ENCODE results near the gene SNAPC1.

DNA sequence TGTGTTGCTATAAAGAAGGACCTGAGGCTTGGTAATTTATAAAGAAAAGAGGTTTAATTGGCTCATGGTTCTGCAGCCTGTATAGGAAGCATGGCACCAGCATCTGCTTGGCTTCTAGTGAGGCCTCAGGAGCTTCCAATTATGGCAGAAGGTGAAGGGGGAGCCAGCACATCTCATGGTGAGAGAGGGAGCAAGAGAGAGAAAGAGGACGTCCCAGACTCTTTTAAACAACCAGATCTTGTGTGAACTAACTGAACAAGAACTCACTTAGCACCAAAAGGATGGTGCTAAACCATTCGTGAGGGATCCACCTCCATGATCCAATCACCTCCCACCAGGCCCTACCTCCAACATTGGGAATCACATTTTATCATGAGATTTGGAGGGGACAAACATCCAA, 6.1 kb upstream of the SNAPC1 start:
- TF ChIP-seq POLR2A (IDR thresholded peaks at IDR 0.05; ENCODE audit: low read depth, low read length) (no peak), POLR2AphosphoS5 (IDR thresholded peaks at IDR 0.05; ENCODE audit: low read depth, low read length) (no peak)
